Superior temporal gyrus (tissue), 1 donor: ENCODE measurements around the gene TAF4.
"Not testable (repeated sequence)": the region's sequence is repeated elsewhere in the genome, so short reads cannot be mapped to it uniquely, and the experiment has no call there.

Experiments
- DNase-seq: peaks from one replicate; pipeline ENCODE4 v3.0.0-alpha.2; 2016; ENCODE audit errors: extremely low spot score

TAF4 gene

DNA sequence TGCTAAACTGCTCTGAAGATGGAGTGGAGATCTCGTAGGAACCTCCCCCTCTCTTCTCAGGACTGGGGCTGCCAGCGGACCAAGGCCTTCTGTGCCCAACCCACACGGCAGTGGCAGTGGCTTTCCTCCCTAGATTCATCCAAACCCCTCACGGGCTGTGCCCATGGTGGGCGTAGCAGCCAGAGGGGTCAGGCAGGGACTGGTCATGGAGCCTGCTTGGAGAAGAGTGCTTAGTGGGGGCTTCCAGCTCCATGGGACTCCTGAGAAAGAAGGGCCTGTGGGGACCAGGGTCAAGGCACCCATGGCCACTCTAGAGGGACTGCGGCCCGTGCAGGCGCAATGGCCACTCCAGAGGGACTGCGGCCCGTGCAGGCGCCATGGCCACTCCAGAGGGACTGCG lies 86.6 kb downstream of the TAF4 start:
- DNase-seq, result no peak

DNA sequence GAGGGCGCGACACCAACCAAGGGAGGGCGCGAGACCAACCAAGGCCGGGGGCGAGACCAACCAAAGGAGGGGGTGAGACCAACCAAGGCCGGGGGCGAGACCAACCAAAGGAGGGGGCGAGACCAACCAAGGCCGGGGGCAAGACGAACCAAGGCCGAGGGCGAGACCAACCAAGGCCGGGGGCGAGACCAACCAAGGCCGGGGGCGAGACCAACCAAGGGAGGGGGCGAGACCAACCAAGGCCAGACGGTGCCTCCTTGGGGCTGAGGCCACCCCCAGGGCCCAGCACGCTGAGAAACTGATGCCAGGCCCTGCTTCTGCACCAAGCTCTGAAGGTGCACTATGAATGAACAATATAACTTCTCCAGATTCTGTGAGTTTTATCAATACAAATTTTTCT lies 87.2 kb downstream of the TAF4 start:
- DNase-seq, result no peak

DNA sequence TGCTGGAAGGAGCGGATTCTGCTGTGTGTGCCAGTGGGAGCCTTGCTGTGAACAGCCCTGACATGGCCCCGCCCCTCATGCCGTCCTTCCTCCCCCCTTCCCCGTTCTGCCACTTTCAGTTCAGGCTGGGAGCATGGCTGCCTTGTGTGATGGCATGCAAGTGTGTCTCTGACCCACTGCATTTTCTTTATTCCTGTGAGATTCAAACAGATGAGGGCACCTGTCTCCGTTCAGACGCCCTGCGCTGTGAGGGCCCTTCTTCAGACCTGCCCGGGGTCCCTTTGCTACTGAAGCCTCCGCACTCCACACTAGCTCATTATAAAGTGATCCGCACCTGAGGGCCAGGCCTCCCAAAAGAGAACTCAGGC lies 88.3 kb downstream of the TAF4 start:
- no peak for DNase-seq

DNA sequence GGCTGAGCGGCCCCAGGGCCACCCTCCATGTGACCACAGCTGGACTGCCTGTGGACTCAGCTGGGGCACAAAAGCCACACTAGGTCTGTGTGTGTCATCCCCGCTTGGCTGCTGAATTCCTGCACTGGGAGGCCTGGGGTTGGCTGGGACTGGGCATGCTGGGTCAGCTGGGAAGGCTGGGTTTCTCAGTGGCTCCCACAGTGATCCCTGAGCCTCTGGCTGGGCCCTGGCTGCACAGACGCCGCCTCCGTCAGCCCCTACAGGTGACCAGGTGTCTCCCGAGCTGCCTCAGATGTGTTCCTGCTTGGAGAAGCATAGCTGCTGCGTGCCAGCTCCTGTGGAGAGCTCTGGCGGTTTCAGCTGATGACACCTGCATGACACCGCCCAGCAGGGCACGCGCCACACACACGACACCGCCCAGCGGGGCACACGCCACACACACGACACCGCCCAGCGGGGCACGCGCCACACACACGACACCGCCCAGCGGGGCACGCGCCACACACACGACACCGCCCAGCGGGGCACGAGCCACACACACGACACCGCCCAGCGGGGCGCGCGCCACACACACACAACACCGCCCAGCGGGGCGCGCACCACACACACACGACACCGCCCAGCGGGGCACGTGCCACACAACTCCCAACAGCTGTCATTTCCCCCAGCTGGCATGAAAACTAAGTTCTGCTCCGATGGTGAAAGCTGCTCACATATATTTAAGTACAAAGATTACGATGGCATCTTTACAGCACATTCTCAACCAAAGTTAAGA lies 88.8 kb downstream of the TAF4 start:
- no peak for DNase-seq

DNA sequence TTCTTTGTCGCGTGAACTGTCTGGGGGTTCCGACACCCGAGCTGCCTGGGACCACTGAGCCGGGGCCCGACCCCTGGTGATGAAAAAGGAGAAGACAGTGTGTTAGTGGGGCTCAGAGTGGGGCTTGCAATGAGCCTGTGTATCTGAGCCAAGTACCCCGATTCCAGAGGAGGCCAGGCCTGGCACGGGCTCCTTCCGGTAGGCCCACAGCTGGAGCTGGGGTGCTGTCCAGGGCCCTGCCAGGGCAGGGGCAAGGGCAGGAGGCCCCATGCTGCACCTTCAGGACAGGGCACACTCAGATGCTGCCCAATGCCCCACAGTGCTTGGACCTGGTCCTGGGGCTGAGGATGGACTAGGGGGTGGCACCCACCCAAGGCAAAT lies 89.4 kb downstream of the TAF4 start:
- DNase-seq, result no peak

DNA sequence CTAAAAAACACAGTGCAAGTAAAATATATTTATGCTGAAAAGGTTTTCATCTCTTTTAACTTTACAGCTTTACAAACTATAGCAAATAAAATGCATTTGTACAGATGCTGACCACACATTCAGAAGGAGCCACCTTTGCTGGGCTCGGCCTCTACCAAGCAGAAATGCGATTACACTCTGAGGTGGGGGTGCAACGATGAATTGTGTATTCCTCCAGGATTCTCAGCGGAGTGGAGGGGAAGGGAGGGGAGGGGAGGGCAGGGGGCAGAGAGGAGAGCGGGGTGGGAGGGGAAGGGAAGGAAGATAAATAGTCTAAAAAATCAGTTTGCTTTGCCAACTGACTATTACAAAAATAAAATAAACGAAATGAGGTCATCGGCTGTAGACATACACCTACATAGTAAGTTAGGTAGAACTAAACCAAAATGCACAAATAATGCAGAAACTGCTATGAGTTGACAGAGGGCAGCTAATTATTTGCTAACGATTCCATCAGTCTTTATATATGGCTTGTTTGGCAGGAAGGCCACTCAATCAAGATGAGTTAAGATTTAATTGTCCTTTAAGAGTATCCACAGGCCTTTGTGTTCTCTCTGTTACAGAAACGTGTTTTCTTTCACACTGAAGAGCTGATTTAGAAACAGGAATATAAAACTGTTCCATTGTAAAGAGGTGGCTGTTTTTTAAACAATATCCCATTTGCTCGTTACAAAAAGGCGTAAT lies 90.1 kb downstream of the TAF4 start:
- DNase-seq, result no peak

DNA sequence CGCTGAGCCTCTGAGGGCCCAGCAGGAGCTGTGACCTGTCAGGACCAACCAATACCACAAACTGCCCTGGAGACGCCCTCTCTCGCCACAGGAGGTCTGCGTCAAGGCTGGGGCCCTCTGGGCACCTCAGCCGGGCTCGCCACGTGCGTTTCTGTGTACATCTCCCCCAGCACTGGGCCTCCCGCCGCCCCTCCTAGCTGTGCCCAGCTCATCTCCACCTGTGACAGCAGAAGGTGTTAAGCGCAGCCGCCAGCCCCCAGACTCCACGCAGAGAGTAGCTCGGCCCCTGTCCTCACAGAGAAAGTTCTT lies 91.4 kb downstream of the TAF4 start:
- no peak for DNase-seq

DNA sequence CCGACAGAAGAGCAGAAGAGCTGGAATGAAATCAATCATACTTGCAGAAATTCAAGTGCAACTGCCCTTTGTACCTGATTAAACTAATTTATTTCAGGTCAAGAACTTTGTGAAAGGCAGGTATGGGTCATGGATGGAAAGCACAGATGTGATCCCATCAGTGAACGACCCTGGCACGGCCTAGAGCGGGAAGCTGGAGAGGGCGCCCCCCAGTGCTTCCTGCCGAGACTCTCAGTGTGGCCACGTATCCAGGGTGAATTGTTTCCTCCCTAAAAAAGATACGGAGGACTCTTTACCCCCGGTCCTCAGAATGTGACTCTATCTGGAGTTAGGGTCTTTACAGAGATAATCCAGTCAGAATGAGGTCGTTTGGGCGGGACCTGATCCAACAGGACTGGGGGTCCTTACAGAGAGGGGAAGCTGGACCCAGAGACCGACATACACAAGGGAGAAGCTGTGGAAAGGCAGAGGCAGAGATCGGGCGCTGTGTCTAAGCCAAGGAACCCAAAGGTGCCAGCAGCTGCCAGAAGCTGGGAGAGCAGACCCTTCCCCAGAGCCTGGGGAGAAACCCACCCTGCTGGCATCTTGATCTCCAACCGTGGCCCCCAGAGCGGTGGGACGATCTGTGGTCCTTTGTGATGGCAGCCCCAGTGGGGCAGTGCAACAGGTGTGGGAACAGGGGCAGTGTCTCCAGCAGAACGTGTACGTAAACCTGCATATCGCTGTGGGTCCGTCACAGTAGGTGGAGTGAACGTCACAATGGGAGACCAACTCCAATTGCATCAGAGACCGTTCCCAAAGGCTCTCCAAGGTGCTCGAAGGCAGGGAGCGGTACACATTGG lies 91.9 kb downstream of the TAF4 start:
- no peak for DNase-seq

DNA sequence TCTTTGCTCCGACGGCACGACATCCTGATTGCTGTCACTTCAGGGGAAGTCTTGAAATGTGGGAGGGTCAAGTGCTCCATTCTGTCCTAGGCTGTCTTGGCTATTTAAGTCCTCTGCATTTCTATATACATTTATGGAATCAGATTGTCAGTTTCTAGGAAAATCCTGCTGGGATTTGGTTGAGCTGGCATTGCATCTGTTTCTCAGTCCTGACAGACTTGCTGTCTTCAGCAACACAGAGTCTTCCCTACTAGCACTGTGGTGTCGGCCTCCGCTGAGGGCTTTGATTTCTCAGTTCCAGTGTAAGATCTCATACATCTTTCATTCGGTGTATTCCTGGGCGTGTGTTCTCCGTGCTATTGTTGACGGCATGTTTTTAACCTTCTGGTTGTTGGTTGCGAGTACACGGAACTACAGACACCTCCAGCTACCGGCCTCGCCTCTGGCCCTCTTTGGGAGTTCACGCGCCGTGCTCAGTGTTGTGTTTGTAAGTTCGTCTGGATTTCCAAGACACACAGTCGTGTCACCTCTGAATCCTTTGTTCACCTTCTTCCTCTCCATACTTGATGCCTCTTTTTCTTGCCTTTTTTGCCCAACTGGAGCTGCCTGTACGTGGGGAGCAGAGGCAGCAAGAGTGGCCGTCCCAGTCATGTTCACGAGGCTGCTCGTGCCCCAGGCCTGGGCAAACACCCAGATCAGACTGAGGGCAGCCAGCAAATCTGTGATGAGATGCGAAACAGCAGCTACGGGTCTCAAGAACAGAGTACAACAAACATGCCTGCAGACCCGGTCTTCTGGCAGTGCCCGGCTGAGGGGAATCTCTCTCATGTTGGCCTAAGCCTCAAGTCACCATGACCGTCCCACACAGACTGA lies 92.8 kb downstream of the TAF4 start:
- DNase-seq, result no peak

DNA sequence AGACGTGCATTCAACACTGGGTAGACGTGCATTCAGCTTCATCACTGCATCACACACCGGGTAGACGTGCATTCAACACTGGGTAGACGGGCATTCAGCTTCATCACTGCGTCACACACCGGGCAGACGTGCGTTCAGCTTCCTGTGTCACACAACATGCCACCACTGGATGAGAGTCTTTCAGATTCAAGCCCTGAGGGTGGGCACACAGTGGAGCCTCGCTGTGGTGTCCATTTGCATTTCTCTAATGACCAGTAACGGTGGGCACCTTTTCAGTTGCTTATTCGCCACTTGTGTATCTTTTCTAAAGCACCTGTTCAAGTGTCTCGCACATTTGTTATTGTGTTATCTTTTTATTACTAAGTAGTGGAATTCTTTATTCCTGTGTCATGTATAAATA lies 94.1 kb downstream of the TAF4 start:
- DNase-seq, result not testable (repeated sequence)

DNA sequence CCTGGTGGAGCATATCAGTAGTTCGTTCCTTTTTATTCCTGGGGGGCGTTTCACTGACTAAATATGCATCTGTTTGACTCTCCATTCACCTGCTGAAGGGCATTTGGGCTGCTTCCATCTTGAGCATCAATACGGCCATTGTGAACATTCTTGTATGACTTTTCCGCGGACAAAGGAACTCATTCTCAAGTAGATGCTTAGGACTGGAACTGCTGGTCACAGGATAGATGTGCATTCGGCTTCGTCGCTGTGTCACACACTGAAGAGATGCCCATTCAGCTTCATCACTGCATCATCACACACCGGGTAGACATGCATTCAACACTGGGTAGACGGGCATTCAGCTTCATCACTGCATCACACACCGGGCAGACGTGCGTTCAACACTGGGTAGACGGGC lies 95.3 kb downstream of the TAF4 start:
- DNase-seq, result peak; percentile 58

DNA sequence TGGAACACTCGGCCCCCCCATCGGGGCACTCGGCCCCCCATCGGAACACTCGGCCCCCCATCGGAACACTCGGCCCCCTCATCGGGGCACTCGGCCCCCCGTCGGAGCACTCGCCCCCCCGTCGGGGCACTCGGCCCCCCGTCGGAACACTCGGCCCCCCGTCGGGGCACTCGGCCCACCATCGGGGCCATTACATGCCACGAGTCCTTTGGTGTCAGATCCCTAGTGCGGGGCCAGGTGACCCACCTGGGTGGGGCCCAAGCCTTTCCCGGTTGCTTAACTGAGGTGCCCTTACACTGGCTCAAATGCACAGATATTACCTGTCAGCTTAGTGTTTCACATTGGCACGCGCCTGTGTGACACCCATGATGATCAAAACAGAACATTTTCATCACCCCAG lies 95.9 kb downstream of the TAF4 start:
- no peak for DNase-seq

DNA sequence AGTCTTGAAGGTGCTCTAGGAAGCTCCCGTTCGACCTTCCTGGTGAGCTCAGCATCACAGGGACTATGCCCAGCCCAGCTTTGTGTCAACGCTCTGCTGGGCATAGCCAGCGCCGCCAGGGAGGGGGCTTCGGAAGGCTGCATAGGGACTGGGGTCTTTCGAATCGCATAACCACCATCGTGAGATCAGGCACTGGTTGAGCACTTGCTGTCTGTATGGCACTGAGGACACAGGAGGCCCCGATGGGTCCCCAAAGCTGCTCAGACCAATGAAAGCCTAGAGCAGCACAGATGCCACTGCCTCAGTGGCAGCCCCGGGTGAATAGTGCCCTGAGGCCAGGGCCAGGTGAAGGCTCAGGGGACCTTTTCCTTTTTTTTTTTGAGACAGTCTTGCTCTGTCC lies 96.7 kb downstream of the TAF4 start:
- no peak for DNase-seq

DNA sequence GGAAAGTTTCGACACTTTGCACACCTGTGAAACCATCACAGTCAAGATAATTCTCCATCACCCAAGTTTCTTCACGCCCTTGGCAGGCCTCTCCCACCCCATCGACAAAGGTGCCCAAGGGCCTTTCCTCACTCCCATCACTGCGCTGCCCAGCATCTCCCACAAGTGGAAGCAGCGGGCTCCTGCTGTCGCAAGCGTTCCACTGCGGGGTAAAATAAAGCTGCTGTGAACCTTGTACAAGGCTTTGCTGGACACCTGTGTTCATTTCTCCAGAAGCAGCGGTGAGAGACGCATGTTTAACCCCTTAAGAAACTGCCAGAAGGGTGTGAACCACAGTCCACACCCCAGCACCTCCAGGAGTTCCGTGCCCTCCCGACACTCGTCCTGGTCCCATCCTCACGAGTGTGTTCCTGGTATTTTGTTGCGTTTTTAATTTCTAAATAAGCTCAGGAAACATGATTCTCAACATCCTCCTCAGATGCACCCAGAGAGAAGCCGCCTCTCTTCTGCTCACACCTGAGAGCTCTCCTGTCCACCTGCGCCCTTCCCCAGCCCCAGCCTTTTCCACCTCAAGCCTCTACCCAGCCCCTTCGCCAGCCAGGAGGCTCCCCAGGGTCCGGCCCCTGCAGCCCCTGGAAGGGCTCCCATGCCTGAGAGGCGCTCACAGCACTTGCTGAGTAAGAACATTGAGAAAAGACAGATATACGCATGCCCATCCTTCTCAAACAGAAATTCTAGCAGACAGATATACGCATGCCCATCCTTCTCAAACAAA lies 97.5 kb downstream of the TAF4 start:
- no peak for DNase-seq

DNA sequence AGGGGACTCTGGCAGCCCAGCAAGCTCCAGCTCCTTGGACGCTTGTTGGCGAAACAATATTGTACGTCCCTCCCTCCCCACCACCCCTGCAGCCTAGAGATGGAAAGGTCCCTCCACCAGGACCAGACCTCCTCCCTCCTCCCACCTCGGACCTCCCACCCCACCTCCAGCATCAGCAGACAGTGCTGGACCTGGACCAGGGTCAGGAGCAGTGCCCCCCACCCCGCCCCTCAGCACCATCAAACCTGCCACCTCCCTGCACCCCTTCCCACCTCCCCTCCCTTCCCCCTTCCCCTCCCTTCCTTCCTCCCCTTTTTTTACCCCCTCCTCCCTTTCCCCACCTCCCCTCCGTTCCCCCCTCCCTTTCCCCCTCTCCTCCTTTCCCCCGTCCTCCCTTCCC lies 98.4 kb downstream of the TAF4 start:
- no peak for DNase-seq

DNA sequence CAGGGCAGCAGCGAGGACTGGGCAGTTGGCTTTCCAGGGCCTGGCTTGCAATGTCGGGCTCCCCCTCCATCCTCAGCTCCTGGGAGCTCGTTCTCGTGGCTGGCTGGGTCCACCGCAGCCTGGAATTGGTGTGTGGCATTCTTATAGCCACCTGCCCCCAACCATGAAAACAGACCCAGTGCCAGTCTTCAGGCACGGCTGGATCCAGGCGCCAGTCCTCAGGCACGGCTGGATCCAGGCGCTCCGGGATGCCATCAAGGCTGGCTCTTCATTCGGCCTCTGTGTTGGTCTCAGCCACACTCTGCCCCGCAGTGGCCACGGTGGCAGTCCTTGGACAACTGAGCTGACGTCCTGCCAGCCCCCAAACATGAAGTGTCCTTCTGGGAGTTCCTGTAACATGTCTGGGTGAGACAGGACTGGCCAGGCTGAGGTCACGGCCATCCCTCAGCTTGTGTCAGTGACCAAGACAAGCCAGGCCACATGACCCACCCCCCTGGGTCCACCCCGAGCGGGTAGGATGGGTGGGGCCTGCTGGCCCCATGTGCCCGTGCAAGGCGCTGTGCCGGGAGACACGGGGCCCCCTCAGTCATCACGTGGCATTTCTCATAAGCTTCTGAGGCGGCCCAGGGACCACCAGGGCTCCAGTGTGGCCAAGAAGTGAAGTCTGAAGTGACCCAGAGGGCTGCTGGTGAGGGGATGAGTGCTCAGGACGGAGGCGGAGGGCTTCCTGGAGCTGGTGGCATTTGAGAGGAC lies 99.0 kb downstream of the TAF4 start:
- DNase-seq, result no peak

DNA sequence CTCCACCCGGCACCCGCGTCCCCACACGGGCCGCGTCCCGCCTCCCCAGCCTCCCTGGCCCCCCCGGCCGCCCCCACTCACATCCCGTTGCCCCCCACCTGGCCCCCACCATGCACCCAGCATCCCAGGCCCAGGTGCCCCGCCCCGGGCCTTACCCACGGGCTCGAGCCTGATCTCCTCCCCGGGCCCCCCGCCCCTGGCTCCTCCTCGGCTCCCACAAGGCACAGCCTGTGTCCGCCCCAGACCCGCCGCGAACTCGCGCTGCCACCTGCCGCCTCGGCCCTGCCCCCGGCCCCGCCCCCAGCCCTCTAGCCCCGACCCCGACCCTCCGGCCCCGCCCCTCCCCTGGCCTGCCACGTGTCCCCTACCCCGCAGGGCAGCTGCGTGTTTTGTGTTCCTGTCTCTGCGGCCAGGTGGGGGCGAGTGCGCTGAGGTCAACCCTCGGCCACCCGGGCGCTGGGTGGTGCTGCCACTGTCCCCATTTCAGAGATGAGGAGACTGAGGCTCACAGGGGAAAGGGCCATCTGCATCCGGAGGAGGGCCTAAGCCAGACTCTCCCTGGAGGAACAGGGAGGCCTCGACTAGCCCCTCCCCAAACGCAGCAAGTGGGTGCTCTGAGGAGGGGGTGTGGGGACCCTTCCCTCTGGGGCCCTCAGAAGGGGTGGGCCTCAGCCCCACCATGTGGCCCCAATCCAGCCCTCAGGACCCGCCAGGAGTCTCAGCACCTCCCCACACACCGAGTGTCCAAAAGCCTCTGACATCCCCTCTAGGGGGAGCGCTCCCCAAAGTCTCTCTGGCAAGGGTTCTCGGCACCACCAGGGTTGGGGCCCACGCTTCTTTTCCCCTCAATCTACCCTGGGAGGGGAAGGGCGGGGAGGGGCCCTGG lies 99.8 kb downstream of the TAF4 start:
- no peak for DNase-seq

DNA sequence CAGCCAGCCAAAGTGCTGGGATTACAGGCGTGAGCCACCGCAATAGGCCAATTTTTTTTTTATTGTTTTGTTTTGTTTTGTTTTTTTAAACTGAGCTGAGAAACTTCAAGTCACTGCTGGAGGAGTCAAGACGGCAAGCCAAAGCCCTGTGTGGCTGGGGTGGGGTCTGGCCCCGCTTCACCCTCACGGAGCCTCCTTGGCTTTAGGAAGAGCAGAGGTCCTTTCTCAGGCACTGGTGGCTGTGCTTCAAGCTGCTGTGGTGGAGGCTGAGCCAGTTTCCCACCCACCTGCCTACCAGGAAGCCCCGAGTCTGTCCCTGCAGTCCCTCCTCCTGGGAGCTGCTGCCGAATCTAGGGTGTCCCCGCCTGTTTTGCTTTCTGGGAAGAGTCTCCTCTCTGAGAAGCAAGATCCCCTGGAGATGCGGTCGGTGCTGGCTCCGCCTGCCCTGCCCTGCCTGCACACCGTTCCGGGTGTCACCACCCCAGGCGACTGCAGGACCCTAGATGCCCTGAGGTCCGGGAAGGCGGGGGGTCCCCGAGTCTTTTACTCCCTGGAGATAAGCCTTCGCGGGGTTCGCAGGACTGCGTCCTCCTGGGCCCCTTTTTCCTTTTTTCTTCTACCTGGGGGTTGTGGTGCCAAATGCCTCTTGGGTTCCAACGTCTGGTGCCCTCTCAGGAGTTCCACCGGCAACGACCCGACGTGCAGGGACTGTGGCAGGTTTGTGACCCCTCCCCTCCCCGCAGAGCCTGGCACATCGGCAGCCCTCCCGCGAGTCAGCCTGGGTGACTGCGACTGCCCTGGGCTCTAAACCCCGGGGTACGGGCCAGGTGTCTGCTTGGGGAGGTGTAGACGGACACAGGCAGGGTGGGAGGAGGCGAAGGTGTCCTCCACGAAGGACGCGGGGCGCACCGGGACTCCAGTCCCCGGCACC lies 100.7 kb downstream of the TAF4 start:
- DNase-seq, result no peak
